Calu3 (cell line): ENCODE data around the gene FOXN3. TPM values are rescaled to one million over a fixed set of nuclear protein-coding genes. Genes with fewer than 3 reads are reported as not detected.

Experiments used
- BruUV-seq: library from RNA; stranded (reverse); fragments of 400-500 nt; replicated peaks from 2 replicates; lab custom pipeline; 2021; lab: Mats Ljungman, UMichigan
- CTCF ChIA-PET: fragments of 300-600 bp; sonication (Branson Sonifier 250); formaldehyde crosslinking; loops from one replicate; lab custom pipeline; 2022; ENCODE audit warnings: antibody characterized with exemption; lab: Charles Lee
- DNase-seq: peaks from one replicate; pipeline ENCODE4 v3.0.0; 2022
- H3K27ac Mint-ChIP-seq: one replicate; pipeline ENCODE4 v1.8.0; 2022; ENCODE audit warnings: mixed read lengths; ENCODE audit not compliant: unreplicated experiment
- H3K27me3 Mint-ChIP-seq: one replicate; pipeline ENCODE4 v1.8.0; 2022; ENCODE audit warnings: mixed read lengths; ENCODE audit not compliant: unreplicated experiment
- H3K36me3 Mint-ChIP-seq: one replicate; pipeline ENCODE4 v1.8.0; 2022; ENCODE audit warnings: mild to moderate bottlenecking, moderate library complexity, mixed read lengths; ENCODE audit not compliant: insufficient read depth, unreplicated experiment
- H3K4me1 Mint-ChIP-seq: one replicate; pipeline ENCODE4 v1.8.0; 2022; ENCODE audit warnings: mild to moderate bottlenecking, low read depth, mixed read lengths; ENCODE audit not compliant: unreplicated experiment
- H3K4me3 Mint-ChIP-seq: one replicate; pipeline ENCODE4 v1.8.0; 2022; ENCODE audit warnings: mild to moderate bottlenecking, low read depth, moderate library complexity, mixed read lengths; ENCODE audit not compliant: unreplicated experiment
- H3K9me3 Mint-ChIP-seq: one replicate; pipeline ENCODE4 v1.8.0; 2022; ENCODE audit warnings: low read depth, mixed read lengths; ENCODE audit not compliant: unreplicated experiment
- intact Hi-C: fragments of 100-400 bp; cut with micrococcal nuclease; formaldehyde crosslinking; loops from one replicate; pipeline ENCODE4 v1.10.0; 2022; ENCODE audit not compliant: unreplicated experiment
- total RNA-seq: library from RNA; stranded (reverse); gene quantifications from 2 replicates; pipeline ENCODE4 v1.2.3, GENCODE V29; 2022
- TF ChIP-seq, protein P1 (sequence below): fragments of 200-600 bp; IDR thresholded peaks from one replicate; pipeline ENCODE4 v1.8.0; 2022; ENCODE audit warnings: antibody characterized with exemption; ENCODE audit not compliant: unreplicated experiment

The FOXN3 gene
- total RNA-seq, 1 experiment from 2014 or later = 11.8 TPM

DNA sequence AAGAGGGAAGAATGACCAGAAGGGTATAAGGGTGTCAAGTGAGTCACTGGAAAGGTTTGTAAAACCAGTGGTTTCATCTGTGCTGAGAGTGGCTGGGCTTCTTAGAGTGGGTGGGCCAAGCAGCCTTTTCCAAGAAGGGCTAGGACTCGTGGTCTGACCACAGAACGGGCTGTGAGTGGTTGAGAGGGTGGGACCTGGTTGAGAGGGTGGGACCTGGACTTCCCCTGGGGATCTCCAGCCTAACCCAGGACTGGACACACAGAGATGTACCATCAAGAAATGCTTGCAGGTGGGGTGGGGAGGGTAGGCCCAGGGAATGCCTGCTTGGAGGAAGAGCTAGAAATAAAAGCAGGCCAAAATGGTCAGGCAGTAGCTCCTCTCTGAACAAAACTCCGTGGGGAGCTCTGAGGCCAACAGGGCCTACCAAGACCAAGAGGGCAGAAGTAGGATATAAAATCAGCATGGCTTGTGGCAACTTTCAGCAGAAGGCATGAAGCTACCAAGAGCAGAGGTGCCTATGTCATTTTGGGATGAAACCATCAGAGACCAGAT is 140.5 kb downstream of the FOXN3 start:
- intact Hi-C loops = no loop called here
- BruUV-seq = no TSS peak
- H3K27me3 Mint-ChIP-seq = no peaks in the 10 kb centered on the region
- TF ChIP-seq, protein P1, sequence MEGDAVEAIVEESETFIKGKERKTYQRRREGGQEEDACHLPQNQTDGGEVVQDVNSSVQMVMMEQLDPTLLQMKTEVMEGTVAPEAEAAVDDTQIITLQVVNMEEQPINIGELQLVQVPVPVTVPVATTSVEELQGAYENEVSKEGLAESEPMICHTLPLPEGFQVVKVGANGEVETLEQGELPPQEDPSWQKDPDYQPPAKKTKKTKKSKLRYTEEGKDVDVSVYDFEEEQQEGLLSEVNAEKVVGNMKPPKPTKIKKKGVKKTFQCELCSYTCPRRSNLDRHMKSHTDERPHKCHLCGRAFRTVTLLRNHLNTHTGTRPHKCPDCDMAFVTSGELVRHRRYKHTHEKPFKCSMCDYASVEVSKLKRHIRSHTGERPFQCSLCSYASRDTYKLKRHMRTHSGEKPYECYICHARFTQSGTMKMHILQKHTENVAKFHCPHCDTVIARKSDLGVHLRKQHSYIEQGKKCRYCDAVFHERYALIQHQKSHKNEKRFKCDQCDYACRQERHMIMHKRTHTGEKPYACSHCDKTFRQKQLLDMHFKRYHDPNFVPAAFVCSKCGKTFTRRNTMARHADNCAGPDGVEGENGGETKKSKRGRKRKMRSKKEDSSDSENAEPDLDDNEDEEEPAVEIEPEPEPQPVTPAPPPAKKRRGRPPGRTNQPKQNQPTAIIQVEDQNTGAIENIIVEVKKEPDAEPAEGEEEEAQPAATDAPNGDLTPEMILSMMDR = no peak
- CTCF ChIA-PET = no interaction called here
- H3K4me3 Mint-ChIP-seq = no peak overlapping the region
- no peak for DNase-seq
- no peaks in the 10 kb centered on the region for H3K4me1 Mint-ChIP-seq
- H3K36me3 Mint-ChIP-seq = no peaks in the 10 kb centered on the region
- no peak overlapping the region for H3K27ac Mint-ChIP-seq
- no peaks in the 10 kb centered on the region for H3K9me3 Mint-ChIP-seq

DNA sequence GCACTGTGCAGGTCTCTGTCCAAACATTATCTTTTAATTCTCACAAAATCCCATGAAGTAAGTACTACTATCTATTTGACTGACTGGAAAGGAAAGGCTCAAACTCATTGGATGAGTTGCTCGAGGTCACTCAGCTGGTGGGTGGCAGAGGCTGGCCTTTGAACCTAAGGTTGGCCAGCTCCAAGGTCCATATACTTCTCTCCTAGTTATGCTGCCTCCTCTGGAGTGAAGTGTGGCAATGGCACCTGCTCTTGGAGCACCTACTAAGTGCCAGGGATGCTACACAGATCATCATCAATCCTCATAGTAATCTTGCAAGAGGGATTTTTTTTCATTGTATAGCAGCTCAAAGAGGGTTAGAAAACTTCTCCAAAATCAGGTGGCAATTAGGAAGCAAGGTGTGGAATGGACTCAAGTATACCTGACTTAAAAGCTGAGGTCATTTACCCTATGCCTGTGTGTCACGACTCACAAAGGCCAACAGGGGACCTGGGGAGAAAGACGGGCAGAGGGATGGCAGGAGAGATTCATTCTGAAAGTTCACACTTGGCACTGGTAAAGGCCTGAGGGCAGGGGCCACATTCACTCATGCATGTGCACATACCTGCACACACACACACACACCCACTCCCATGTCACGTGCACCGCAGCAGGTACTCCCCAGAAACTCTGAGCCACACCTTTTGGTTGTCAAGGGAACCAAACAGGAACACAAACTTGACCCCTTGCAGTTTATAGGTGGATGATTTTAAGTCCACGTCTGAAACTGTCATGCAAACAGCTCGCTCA is 146.4 kb downstream of the FOXN3 start:
- no TSS peak for BruUV-seq
- no peaks in the 10 kb centered on the region for H3K36me3 Mint-ChIP-seq
- TF ChIP-seq, protein P1 = no peak
- H3K4me1 Mint-ChIP-seq = no peaks in the 10 kb centered on the region
- no peaks in the 10 kb centered on the region for H3K9me3 Mint-ChIP-seq
- no peak overlapping the region for H3K27ac Mint-ChIP-seq
- H3K27me3 Mint-ChIP-seq = no peaks in the 10 kb centered on the region
- intact Hi-C loops = no loop called here
- peak; percentile 58 for DNase-seq
- no peak overlapping the region for H3K4me3 Mint-ChIP-seq
- CTCF ChIA-PET = no interaction called here

DNA sequence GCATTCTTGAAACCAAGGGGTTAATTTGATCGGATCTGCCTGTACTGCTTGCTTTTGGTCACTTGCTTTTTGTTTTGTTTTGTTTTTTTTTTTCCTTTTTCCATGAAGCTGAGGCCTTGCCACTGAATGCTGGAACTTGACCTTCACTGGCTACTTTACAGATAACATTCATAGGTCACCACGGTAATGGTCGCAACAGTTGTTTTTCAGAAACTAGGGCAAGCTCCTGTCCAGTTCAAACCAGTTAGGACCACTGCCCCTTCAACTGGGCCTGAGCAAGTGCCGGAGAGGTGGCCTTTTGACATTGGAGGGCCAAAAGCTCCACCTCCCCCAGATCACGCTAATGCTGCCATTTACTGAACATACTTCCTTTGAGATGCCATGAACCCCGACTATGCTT is 147.6 kb downstream of the FOXN3 start:
- TF ChIP-seq, protein P1 = no peak
- intact Hi-C loops = no loop called here
- H3K4me1 Mint-ChIP-seq = no peaks in the 10 kb centered on the region
- H3K9me3 Mint-ChIP-seq = no peaks in the 10 kb centered on the region
- BruUV-seq = no TSS peak
- H3K27ac Mint-ChIP-seq = no peak overlapping the region
- no peak for DNase-seq
- H3K27me3 Mint-ChIP-seq = no peaks in the 10 kb centered on the region
- H3K36me3 Mint-ChIP-seq = no peaks in the 10 kb centered on the region
- H3K4me3 Mint-ChIP-seq = no peak overlapping the region
- CTCF ChIA-PET = no interaction called here

DNA sequence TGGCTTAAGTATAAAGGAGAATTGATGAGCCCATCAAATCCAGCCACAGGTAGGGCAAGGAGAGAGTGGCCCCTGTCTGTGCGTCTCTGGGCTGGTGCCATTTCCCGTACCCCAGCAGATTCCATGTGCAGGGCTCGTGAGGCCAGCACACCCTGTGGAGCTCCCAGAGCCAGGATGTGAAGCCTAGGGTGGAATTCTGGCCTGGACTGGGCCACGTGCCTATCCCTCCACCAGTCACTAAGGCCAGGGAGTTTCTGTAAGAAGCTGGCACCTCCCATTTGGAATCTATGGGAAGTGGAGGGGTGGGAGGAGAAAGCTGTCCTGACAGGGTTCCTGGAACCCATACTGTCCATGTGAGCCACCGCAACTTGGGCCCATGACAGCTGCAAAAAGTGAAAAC is 148.5 kb downstream of the FOXN3 start:
- H3K36me3 Mint-ChIP-seq = no peaks in the 10 kb centered on the region
- H3K27me3 Mint-ChIP-seq = no peaks in the 10 kb centered on the region
- H3K4me3 Mint-ChIP-seq = no peak overlapping the region
- no peak for DNase-seq
- no TSS peak for BruUV-seq
- no peak overlapping the region for H3K27ac Mint-ChIP-seq
- intact Hi-C loops = no loop called here
- no peaks in the 10 kb centered on the region for H3K9me3 Mint-ChIP-seq
- H3K4me1 Mint-ChIP-seq = no peaks in the 10 kb centered on the region
- CTCF ChIA-PET = no interaction called here
- TF ChIP-seq, protein P1 = no peak
